GM15510 (cell line): ENCODE results near the gene DUSP22.

ENCODE experiments used
- POLR2A ChIP-seq: IDR thresholded peaks from 3 replicates; pipeline ENCODE4 v1.6.1; 2011; ENCODE audit warnings: borderline replicate concordance; ENCODE audit not compliant: insufficient read length; ENCODE audit errors: extremely low read depth

Gene DUSP22

GRCh38 chr6:287489-287860 lies 4.8 kb upstream of the DUSP22 start:
- no peak for TF ChIP-seq POLR2A

GRCh38 chr6:288866-289265 lies 3.4 kb upstream of the DUSP22 start:
- no peak for TF ChIP-seq POLR2A

GRCh38 chr6:290111-290922 lies 2.0 kb upstream of the DUSP22 start:
- peak; percentile 36 for TF ChIP-seq POLR2A

GRCh38 chr6:291204-291696 lies 1.0 kb upstream of the DUSP22 start:
- no peak for TF ChIP-seq POLR2A

GRCh38 chr6:292506-293192 lies 362 bp downstream of the DUSP22 start:
- TF ChIP-seq POLR2A: peak; percentile 87

GRCh38 chr6:293193-294174 lies 1.2 kb downstream of the DUSP22 start:
- peak; percentile 60 for TF ChIP-seq POLR2A

- TF ChIP-seq POLR2A: no peak
These were observed 2.6 kb downstream of the DUSP22 start for GRCh38 chr6:294656-295565.

GRCh38 chr6:296151-297122 lies 4.2 kb downstream of the DUSP22 start:
- TF ChIP-seq POLR2A: peak; percentile 67

- TF ChIP-seq POLR2A: no peak
These were observed 5.4 kb downstream of the DUSP22 start for GRCh38 chr6:297571-298232.

GRCh38 chr6:298233-299103 lies 6.2 kb downstream of the DUSP22 start:
- no peak for TF ChIP-seq POLR2A
